G401 (cell line): Measurements from ENCODE around the gene IQSEC3. TPM values are rescaled to one million over a fixed set of nuclear protein-coding genes. Genes with fewer than 3 reads are reported as not detected.

Experiments used
- DNase-seq: peaks from one replicate; pipeline ENCODE4 v3.0.0-alpha.2; 2015; ENCODE audit warnings: low spot score
- in situ Hi-C: cut with HindIII; loops from 2 replicates; pipeline ENCODE4 v1.10.0; 2016; ENCODE audit warnings: low sequenced_read_pairs, mixed read lengths
- total RNA-seq: library from RNA; depleted of rRNA; stranded (reverse); fragments of >200 nt; shearing (Covaris generic); gene quantifications from 2 replicates; pipeline ENCODE4 v1.2.3, GENCODE V29; 2014

IQSEC3 gene
- total RNA-seq, 1 experiment from 2014 or later = not detected

DNA sequence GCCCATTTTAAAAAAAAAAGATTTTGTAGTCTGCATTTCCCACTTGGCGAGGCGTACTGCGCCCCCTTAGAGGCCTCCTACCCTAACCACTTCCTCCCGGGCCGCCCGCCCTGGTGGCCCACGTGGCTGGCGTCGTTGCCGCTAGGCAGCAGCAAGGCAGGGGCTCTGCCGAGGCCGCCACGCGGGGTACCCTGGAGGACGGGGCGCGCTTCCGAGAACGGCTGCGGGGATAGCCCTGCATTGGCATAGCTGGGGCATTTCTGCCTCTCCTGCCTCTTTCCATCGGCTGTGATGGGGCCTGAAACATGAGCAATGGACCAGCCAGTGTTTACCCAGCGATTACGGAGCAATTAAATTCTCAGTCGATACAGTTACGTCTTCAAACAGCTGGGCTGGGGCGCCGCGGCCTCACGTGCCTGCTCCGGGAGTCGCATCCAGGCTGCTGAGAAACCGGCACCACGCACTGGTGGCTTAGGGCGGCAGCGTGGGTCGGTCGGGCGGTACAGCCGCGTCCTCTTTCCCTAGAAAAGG is 38.0 kb downstream of the IQSEC3 start:
- no peak for DNase-seq
- in situ Hi-C loops = no loop called here

DNA sequence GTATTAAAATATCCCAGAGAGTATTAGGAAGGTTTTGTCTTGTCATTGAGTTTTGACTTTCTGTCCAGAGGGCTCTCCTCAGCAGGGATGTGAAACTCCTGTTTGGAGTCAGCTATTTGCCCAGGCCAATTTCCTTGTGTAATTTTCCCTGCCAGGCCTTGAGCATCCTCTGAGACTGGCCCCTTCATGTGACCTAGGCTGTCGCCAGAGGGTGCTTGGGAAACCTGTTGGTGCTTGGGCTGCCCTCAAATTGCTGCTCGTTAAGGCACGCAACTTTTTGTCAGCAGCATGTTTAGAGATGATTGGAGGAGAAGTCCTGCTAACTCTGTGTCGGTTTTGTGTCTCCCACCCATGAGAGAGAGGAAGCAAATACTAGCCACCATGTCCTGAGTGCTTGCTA is 39.1 kb downstream of the IQSEC3 start:
- in situ Hi-C loops = no loop called here
- DNase-seq = no peak

DNA sequence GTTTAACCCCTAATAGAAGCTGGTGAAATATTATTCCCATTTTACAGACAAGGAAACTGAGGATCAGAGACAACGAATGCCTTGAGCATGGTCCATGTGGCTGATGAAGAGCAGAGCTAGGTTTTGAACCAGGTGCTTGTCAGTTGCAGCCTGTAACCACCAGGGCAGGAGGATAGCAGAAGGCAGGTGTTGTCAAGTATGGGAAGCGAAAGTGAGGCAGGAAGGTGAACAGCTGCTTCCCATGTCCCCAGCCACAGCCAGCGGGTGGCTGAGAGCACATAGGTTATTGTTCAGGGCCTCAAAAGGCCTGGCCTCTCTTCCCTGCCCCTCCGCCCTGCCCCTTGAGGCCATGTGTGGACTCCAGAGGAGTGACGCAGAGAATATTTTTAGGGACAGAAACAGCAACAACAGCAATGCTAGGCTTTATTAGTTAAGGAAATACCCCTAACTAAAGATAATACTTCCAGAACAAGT is 39.6 kb downstream of the IQSEC3 start:
- in situ Hi-C loops = no loop called here
- DNase-seq = no peak

DNA sequence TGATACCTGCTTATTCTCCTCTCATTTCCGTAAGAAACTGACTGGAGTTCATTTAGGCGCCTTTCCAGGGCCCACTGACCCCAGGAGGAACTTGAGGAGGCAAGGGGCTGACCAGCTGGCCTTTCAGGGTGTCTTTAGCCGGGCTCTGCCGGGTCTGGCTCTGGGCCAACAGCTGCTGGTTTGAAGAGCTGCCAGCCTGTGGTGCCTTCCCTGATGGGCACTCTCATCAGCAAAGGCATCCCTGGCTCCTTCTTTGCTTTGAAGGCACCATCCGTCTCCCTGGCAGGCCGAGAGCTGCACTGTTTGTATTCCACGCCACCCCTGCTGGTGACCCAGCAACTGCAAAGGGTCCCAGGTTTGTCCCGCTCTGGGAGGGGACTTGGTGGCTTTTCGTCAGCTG is 42.0 kb downstream of the IQSEC3 start:
- DNase-seq = peak; percentile 61
- in situ Hi-C loops = no loop called here

DNA sequence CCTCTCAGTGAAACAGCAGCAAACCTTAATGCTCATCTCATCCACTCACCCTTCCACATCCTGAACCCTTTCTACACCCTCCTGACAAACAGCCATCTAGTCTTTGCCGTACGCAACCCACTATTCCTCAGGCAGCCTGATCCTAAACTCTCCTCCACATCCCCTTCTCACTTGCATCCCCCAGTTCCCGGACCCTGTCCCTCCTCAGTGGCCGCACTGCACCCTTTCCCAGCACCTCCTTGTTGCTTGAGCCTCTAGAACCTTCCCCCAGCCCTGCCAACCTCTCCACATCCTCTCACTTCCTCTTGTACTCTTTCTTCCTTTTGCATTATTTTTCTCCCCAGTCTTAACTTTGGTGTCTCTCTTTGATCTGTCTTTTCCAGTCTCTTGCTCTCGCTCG is 42.9 kb downstream of the IQSEC3 start:
- DNase-seq = no peak
- in situ Hi-C loops = no loop called here

DNA sequence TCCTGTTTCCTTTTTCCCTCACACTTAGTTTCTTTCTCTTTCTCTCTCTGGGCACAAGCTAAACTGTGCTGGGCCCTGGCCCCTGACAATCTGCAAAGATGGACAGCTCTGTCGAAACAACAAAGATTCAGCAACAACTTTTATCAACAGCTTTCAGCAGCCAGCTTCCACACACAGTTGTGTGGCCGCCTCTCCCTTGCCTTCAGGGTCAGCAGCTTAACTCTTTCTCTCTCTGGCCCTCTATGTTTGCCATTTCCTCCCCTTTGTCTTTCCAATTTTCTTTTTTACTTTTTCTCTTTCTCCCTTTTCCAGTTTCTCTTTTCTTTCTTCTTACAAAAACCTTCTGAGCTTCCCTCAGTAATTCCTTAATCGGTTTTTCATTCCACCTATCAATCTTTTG is 43.3 kb downstream of the IQSEC3 start:
- in situ Hi-C loops = no loop called here
- no peak for DNase-seq

DNA sequence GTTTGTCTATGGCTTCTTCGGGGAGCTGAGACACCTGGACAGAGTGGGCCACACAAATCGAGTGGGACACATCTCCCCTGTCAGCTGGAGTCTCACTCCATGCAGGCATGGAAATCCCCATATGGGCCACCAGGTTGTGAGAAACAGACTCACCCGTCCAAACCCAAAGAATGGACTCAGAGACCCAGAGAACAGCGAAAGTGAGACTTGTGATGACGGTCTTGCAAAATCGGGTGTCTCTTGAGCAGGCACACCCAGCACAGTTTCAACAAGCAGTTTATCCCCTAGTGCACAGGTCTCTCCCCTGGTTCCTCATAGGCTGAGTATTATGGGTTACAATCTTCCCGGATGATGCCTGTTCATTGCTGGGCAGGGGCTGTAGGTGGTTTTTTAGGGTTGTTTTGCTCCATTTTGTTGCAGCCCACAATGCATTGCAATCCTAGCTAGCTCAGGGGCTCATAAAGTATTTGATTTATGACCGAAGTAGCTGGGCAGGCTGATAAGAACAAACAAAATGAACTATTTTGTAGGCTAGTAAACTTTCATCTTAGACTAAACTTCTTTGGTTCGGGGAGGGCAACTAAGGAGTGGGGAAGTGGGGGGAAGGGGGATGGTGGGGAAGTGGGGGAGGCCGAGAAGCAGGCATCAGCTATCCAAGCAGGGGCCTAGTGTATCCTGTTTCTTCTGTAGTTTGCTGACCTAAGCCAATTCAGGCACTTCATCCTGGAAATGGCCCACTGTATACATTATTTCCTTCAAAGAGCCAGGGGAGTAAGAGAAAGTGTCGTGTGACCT is 45.3 kb downstream of the IQSEC3 start:
- DNase-seq = no peak
- in situ Hi-C loops = no loop called here

DNA sequence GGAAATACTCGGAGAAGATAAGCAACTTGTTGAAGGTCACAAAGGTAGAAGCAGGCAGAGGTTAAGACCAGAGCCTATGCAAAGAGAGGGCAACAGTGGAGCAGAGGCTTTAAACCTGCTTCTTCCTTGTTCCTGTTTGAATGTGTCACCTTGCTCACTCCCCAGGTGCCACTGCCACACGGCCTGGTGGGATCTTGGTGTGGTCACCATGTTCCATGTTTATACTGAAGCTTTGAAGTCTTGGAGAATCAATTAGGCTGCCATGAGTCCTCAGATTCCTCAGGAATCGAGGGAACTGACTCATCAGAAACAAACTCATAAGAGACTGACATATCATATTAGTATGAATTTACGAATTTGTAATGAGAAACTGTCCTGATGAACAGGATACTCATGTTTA is 46.8 kb downstream of the IQSEC3 start:
- in situ Hi-C loops = no loop called here
- DNase-seq = no peak

DNA sequence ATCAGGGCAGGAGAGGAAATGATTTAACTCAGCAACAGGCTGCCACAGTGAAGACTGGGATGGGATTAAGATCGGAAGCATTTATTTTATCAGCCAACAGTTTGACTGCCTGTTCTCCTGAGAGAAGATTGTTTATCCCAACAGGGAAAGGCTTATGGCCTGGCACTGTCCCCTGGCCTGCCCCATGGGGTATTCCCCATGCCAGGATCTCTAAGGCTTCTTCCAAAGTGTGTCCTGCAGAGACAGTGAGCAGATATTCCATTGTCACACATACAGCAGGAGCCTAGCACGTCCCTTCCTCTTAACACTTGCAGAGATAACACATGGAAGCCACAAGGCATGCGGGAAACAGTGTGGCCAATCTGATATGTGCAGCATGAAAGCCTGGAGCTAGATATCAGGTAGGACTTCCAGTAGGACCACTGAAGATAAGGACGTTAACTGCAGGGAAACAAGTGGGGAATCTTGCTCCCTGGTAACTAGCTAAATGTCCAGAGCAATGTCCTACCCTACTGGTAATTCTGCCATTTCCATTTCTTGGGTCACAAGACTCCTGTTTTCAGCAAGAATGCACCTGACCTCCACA is 48.2 kb downstream of the IQSEC3 start:
- in situ Hi-C loops = no loop called here
- DNase-seq = peak; percentile 68

DNA sequence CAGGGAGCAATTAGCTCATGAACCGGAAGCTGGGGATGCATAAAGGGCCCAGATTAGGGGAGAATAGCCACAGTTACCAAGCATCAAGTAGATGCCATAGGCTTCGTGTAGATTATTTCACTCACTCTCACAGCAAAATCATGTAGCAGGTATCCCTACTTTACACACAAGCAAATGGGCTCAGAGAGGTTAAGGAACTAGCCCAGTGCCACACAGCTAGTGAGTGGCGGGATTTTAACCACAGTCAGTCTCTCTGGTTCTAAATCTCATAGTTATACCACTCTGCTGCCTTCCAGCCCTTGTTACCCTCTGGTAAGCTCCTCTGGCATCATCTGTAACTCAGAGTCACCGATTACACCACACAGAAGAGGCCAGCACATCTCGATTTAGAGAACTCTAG is 49.0 kb downstream of the IQSEC3 start:
- in situ Hi-C loops = no loop called here
- DNase-seq = no peak

DNA sequence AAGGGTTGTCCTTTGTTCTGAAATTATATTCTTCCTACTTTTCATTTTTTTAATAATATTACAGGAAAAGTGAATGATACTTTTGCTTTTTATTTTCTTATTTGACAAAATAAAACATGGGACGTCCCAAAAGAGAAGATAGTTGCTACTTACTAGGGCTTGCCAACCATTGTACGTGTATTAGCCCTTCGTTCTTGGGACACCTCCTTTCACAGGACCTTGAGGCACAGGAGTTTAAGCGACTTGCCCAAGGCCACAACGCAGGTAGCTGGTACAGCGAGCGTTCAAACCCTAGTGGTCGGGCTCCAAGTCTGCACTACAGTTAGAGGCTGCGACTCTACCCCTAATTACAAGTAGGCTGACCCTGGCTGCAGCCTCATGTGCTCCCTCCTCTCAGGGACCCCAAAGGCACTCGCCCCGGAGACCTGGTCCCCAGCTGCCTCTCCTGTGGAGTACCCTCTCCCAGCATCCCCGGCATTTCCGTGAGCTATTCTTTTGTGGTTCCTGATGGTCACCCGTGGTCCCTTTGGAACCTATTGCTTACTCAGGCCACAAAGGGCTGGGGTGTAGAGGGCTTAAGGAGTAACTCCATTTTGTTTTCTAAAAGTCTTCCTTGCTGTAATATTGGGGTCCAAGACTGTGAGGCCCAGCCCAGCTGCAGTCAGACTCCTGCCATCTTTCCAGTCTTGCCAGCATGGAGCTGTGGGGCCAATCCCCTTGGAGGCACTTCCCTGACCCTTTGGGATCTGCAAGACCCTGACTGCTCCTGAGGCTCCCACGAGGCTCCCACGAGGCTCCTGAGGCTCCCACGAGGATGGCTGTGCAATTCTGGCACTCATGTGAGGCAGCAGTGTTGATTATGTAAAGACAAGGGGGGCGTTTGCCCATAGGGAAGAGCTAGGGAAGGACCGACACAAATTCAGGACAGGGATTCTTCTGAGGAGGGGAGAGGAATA is 49.7 kb downstream of the IQSEC3 start:
- DNase-seq = no peak
- in situ Hi-C loops = no loop called here

DNA sequence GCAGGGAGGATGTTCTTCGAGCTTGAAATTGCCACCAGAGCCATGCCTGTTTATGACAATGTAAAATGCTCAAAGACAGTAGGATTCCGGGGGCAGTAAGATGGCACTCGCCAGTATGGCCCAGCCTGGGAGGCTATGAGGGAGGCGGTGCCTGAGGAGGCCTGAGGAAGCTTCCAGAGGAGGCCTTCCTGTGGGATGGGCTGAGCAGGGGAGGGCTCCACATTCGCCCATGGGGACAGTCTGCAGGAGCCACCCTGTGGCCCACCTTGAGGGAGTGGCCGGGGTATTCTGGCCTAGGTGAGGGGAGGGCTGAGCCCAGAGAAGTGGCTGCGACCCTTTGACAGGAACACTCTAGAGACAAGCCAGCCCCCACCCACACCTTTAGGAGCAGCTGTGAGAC is 50.7 kb downstream of the IQSEC3 start:
- in situ Hi-C loops = no loop called here

DNA sequence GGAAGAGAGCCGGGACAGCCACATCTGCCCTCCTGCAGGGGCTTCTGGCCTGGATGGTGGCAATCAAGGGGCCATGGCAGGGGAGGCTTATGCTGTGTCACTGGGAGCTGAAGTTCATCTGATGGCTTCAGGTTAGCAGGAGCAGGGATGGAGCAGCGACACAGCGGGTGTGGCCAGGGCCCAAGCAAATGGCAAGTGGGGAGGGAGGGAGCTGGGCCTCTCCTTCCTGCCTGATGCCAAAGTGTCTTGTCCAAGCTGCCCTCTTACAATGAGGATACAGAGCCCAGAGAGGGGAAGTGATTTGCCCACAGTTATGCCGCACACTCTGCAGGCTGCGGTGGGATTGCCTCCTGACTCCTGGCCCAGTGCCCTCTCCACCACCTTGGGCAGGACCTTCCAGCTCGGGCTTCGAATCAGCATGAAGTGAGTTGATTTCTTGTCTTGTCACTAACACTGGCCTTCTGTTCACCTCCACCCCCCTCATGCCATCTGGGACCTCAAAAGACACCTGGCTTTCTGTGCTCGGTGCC is 51.3 kb downstream of the IQSEC3 start:
- peak; percentile 89 for DNase-seq
- in situ Hi-C loops = no loop called here

More for the DNA sequence above, 50.7 kb downstream of the IQSEC3 start:
- DNase-seq = no peak

DNA sequence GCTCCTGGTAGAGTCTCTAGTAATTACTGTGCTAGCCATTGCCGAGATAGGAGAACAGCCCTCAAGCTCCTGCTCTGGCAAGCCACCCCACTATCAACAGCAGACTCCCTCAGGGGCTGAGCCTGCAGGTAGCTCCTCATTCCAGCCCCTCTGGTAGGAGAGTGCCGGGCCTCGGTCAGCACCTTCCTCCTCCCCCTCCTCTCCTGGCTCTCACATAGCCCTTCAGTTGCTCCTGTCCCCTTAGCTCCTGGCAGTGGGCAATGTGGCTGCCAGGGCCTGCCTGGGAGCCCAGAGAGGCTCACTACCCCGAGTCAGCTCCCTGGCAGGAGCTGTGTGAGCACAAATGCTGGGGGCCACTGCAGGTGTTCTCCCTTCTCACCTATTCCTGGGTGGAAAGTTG is 52.0 kb downstream of the IQSEC3 start:
- DNase-seq = no peak
- in situ Hi-C loops = no loop called here

DNA sequence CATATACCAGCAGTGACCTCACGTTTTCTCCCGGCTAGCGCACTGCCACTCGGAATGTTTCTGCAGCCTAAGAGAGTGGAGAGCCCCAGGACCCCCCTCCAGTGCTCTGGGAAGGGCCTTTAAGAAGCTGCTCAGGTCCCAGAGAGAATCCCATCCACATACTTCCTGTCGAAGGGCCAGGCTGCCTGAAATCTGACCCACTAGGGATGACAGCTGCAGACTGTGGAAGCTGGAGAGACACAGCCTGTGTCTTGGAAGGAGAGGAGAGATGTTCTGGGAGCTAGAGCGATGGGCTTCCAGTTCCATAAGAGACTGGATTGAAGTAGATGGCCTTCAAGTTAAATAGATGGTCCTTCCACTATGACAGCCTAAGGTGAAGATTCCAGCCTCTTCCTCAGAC is 54.4 kb downstream of the IQSEC3 start:
- in situ Hi-C loops = no loop called here
- DNase-seq = no peak

DNA sequence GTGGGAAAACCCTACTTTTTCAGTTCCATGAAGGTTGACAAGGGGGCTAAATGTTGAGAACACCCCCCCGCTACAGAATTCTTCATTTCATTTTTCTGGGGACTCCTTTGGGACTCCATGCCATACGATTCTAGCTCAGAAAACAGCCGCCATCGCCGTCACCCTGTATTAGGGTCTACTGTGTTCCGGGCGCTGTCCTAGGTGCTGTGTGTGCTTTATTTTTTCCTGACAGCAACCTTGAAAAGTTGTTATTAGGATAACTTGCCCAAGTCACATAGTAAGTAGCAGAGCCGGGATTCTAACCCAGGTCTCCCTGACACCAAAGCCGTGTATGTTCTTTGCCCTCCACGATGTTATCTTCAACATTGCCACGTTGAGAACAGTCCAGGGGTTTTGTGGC is 55.1 kb downstream of the IQSEC3 start:
- DNase-seq = no peak
- in situ Hi-C loops = no loop called here

DNA sequence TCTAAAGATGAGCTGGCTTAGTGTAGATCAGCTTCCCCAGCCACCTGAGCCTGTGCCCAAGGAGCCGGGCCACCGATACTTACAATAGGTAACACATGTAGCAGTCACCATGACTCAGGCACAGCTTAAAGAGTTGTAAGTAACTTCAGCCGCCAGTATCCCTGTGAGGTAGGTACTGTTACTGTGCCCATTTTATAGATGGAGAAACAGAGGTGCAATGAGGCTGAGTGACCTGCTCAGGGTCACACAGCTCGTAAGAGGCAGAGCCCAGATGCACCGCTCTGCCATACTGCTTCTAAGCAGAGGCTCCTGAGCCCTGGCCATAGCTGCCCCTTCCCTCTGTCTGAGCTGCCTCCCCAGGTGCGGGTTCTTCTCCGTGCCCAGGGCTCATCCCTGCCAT is 58.5 kb downstream of the IQSEC3 start:
- no peak for DNase-seq
- in situ Hi-C loops = no loop called here

DNA sequence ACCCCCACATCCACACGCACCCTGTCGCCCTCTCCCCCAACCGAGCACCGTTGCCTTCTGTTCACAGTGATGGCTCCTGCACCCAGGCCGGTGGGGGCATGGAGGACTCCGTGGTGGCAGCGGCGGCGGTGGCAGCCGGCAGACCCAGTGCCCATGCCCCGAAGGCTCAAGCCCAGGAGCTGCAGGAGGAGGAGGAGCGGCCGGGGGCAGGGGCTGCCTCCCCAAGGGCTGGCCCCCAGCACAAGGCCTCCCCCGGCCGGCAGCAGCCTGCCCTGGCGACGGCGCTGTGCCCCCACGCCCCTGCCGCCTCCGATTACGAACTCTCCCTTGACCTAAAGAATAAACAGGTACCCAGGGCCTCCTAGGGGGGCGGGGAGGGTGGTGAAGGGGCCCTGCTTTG is 59.0 kb downstream of the IQSEC3 start:
- in situ Hi-C loops = no loop called here
- no peak for DNase-seq

DNA sequence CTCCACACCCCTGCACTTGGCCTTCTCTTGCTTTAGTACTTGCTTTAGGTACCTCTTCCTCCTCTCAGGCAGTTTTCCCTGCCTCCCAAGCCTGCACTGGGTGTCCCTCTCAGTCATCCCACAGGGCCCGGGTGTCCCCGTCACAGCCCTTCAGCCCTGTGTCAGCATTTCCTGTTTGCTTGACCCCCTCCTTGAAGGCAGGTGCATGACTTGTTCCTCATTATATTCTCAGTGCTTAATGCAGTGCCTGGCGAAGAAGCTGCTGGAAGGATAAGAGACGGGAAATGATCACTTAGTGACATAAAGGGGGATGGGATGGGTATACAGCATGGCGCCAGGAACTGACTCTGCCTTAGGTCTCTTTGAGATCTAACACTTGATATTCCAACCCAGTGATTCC is 61.5 kb downstream of the IQSEC3 start:
- no peak for DNase-seq
- in situ Hi-C loops = no loop called here
